GM18873 (cell line): ENCODE results near the gene RBKS.

ENCODE experiments used
- ATAC-seq: cut with Tn5 transposase; IDR thresholded peaks from one replicate; pipeline ENCODE4 v1.9.1; 2021; ENCODE audit warnings: mild to moderate bottlenecking, moderate library complexity, moderate number of reproducible peaks; ENCODE audit not compliant: unreplicated experiment, low FRiP score

The RBKS gene

GRCh38 chr2:27803046-27803445 is 87.1 kb downstream of the RBKS start:
- no peak for ATAC-seq

GRCh38 chr2:27802547-27802946 is 87.6 kb downstream of the RBKS start:
- ATAC-seq = no peak

- ATAC-seq = no peak
Measured at GRCh38 chr2:27800856-27801255, 89.3 kb downstream of the RBKS start.

GRCh38 chr2:27799646-27800010 is 90.6 kb downstream of the RBKS start:
- no peak for ATAC-seq

- ATAC-seq = no peak
Measured at GRCh38 chr2:27798948-27799645, 91.1 kb downstream of the RBKS start.

- ATAC-seq = no peak
Measured at GRCh38 chr2:27798486-27798885, 91.7 kb downstream of the RBKS start.

GRCh38 chr2:27797841-27798240 is 92.3 kb downstream of the RBKS start:
- ATAC-seq = no peak

GRCh38 chr2:27796791-27797765 is 93.1 kb downstream of the RBKS start:
- no peak for ATAC-seq

GRCh38 chr2:27795868-27796277 is 94.3 kb downstream of the RBKS start:
- no peak for ATAC-seq

GRCh38 chr2:27795093-27795834 is 94.9 kb downstream of the RBKS start:
- no peak for ATAC-seq

GRCh38 chr2:27792759-27793158 is 97.4 kb downstream of the RBKS start:
- ATAC-seq = no peak

- no peak for ATAC-seq
Measured at GRCh38 chr2:27790796-27791195, 99.4 kb downstream of the RBKS start.

GRCh38 chr2:27782701-27783100 is 107.5 kb downstream of the RBKS start:
- no peak for ATAC-seq

GRCh38 chr2:27781496-27781895 is 108.7 kb downstream of the RBKS start:
- ATAC-seq = no peak

- ATAC-seq = no peak
Measured at GRCh38 chr2:27779417-27780055, 110.7 kb downstream of the RBKS start.

- no peak for ATAC-seq
Measured at GRCh38 chr2:27776696-27777095, 113.5 kb downstream of the RBKS start.

GRCh38 chr2:27776097-27776496 is 114.1 kb downstream of the RBKS start:
- no peak for ATAC-seq

- no peak for ATAC-seq
Measured at GRCh38 chr2:27773959-27774358, 116.2 kb downstream of the RBKS start.

- ATAC-seq = no peak
Measured at GRCh38 chr2:27772804-27773203, 117.4 kb downstream of the RBKS start.

GRCh38 chr2:27771548-27772335 is 118.4 kb downstream of the RBKS start, which contains the start of gene MRPL33:
Gene MRPL33, plus strand, starts transcription at chr2:27771719. Its CDS starts 59 bp downstream, at chr2:27771778.
- ATAC-seq = peak; percentile 91
